ENCODE measurements around the gene RBM38.

Gene RBM38

GRCh38 chr20:57437672-57438330, 46.6 kb downstream of the RBM38 start:
- DNase-seq = no peak

- no peak for DNase-seq
Observed at GRCh38 chr20:57438552-57438951, 47.4 kb downstream of the RBM38 start.

GRCh38 chr20:57439432-57439831, 48.2 kb downstream of the RBM38 start:
- no peak for DNase-seq

- no peak for DNase-seq
Observed at GRCh38 chr20:57439993-57440392, 48.8 kb downstream of the RBM38 start.

- no peak for DNase-seq
Observed at GRCh38 chr20:57440678-57441509, 49.7 kb downstream of the RBM38 start.

- no peak for DNase-seq
Observed at GRCh38 chr20:57441510-57442154, 50.4 kb downstream of the RBM38 start.

- DNase-seq = no peak
Observed at GRCh38 chr20:57442158-57442887, 51.1 kb downstream of the RBM38 start.

GRCh38 chr20:57442888-57443239, 51.7 kb downstream of the RBM38 start:
- DNase-seq = no peak

- no peak for DNase-seq
Observed at GRCh38 chr20:57443349-57444265, 52.4 kb downstream of the RBM38 start.

- DNase-seq = no peak
Observed at GRCh38 chr20:57444394-57445048, 53.3 kb downstream of the RBM38 start.

GRCh38 chr20:57445298-57445697, 54.1 kb downstream of the RBM38 start:
- DNase-seq = no peak

- DNase-seq = no peak
Observed at GRCh38 chr20:57445774-57446173, 54.6 kb downstream of the RBM38 start.

- DNase-seq = no peak
Observed at GRCh38 chr20:57448764-57449354, 57.7 kb downstream of the RBM38 start.

- DNase-seq = no peak
Observed at GRCh38 chr20:57449398-57450354, 58.5 kb downstream of the RBM38 start.

GRCh38 chr20:57450419-57450818, 59.2 kb downstream of the RBM38 start:
- no peak for DNase-seq

- DNase-seq = no peak
Observed at GRCh38 chr20:57450931-57451330, 59.7 kb downstream of the RBM38 start.

- DNase-seq = no peak
Observed at GRCh38 chr20:57451431-57451794, 60.2 kb downstream of the RBM38 start.

GRCh38 chr20:57451795-57452661, 60.8 kb downstream of the RBM38 start:
- no peak for DNase-seq

- no peak for DNase-seq
Observed at GRCh38 chr20:57455386-57455785, 64.2 kb downstream of the RBM38 start.
